Loucy (cell line): ENCODE data around the gene ANK3.

Experiments used
- EZH2phosphoT487 ChIP-seq: fragments of 200-600 bp; IDR thresholded peaks from 2 replicates; pipeline ENCODE4 v1.6.1; 2018; ENCODE audit warnings: antibody characterized with exemption, mild to moderate bottlenecking, moderate library complexity, borderline replicate concordance
- TF ChIP-seq, protein P1 (sequence below): fragments of 200-600 bp; sonication (generic); conservative IDR thresholded peaks from 2 replicates; pipeline ENCODE4 v1.5.1; 2014; ENCODE audit warnings: mild to moderate bottlenecking, antibody characterized with exemption, low read length

DNA sequence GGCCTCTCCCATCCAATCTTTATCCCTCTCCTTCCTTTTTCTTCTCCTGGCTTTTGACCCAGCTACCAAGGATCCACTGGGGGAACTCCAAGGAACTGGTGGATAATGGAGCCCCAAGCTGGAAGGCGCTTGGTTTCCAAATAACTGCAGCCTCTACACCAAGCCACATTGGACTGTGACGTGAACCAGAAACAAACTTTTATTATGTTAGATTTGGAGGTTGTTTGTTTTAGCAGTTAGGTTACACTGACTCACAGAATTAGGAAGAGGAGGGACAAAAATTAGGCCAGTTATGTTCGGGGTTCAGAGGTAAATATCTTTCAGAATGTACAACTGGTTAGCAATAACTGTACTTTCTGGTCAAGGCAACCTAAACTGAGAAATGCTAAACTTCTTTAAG lies 21.3 kb upstream of the ANK3 start:
- TF ChIP-seq, protein P1, sequence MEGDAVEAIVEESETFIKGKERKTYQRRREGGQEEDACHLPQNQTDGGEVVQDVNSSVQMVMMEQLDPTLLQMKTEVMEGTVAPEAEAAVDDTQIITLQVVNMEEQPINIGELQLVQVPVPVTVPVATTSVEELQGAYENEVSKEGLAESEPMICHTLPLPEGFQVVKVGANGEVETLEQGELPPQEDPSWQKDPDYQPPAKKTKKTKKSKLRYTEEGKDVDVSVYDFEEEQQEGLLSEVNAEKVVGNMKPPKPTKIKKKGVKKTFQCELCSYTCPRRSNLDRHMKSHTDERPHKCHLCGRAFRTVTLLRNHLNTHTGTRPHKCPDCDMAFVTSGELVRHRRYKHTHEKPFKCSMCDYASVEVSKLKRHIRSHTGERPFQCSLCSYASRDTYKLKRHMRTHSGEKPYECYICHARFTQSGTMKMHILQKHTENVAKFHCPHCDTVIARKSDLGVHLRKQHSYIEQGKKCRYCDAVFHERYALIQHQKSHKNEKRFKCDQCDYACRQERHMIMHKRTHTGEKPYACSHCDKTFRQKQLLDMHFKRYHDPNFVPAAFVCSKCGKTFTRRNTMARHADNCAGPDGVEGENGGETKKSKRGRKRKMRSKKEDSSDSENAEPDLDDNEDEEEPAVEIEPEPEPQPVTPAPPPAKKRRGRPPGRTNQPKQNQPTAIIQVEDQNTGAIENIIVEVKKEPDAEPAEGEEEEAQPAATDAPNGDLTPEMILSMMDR, result no peak
- no peak for TF ChIP-seq EZH2phosphoT487
